Islet of Langerhans (tissue), 1 donor: Measurements from ENCODE around the gene CTNNA3.

ENCODE experiments used
- FAIRE-seq: peaks from one replicate; lab custom pipeline; 2011; peaks lifted over from hg19 to GRCh38; lab: Jason Lieb, UNC

Gene CTNNA3

GRCh38 chr10:67015225-67015624 is 680.8 kb downstream of the CTNNA3 start:
- FAIRE-seq: no peak

DNA sequence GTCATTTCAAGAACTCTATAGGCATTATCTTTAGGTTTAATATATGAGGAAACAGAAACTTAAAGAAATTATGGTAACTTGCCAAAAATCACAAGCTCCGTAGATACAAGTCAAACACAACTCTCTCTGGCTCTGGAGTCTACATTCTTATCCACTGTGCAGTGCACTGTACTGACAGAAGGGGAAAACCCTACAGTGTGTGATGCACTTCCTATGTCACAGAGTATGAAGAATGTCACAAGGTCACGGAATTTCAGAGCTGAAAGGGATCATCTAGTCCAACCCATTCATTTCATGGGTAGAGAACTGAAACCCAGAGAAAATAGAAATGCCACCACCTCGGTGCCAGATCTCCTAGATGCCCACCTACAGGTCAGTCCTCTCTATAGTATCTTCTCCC is 684.0 kb downstream of the CTNNA3 start:
- no peak for FAIRE-seq

DNA sequence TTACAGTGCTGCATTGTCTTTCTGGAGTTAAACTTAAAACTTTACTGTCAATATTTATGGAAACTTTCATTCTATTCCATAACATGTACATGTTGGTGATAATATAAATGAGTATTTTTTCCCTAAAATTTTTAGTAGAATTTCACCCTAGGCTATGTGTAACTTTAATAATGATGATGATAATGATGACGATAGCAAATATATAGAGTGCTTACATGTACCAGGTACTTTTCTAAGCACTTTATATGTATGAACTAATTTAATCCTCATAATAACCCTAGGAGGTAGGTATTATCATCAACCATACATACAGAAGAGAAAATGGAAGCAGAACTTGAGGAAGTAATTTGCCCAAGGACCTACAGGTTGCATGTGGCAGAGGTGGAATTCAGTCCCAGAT is 684.5 kb downstream of the CTNNA3 start:
- FAIRE-seq: no peak

DNA sequence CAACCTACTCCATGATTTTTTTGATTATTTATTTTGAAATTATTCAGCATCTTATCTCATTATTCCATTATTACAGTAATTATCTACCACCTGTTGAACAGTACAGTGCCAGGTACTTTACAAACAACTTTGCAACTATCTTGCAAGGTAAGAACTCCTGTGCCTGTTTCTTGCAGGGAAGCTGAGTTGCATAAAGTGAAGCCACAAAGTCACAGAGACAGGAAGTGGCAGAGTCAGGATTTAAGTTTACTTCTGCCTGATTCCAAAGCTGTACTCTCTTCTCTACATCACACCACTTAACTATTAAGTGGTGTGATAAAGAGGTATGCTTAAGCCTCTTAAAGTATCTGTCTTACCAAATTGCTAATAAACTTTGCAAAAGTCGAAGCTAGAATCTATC is 690.0 kb downstream of the CTNNA3 start:
- no peak for FAIRE-seq

- FAIRE-seq: no peak
These were observed 691.3 kb downstream of the CTNNA3 start for GRCh38 chr10:67004690-67005089.

GRCh38 chr10:66999762-67000545 is 696.0 kb downstream of the CTNNA3 start:
- peak; percentile 30 for FAIRE-seq

GRCh38 chr10:66996996-66997395 is 699.0 kb downstream of the CTNNA3 start:
- FAIRE-seq: no peak

DNA sequence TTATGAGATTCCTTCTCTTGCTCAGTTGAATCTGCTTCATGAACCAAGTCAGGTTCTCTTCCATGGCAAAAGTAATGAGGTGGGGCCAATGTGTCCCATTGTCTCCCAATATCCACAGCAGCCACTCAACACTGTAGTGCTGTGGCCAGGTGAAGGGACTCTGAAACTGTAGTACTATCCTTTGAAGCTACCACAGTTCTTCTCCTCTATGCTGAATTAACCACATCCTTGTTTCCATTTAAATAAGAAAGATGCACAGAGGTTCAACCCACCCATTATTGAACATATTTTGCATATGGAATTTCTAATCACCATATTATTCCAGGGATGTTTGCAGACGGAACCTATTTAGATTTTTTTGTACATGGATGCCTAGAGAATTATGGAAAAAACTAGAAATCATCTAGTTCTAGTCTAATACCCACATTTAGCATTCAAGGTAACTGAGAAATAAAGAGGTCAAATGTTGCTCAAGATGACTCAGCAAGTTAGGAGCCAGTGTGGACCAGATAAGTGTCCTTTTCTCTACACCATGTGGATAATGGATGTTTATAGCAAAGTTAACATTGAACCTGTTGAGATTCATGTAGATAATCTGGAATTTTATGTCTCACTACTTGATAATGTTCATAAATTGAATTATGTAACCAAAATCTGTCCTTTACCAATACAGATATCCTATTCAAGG is 705.7 kb downstream of the CTNNA3 start:
- no peak for FAIRE-seq

DNA sequence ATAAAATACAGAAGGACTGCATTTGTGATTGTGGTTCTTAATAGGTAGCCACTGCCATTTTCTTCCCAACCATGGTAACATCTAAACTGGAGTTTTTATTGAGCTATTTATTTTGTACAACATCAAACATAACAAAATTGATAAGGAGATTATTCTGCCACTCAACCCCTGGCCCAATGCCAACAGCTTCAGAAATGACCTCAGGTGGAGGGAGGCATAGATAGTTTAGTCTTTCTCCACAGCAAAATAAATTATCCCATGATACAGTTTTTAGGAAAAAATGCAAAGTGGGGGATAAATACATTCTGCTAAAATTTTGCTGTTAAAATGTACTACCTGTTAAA is 712.5 kb downstream of the CTNNA3 start:
- FAIRE-seq: peak; percentile 51

DNA sequence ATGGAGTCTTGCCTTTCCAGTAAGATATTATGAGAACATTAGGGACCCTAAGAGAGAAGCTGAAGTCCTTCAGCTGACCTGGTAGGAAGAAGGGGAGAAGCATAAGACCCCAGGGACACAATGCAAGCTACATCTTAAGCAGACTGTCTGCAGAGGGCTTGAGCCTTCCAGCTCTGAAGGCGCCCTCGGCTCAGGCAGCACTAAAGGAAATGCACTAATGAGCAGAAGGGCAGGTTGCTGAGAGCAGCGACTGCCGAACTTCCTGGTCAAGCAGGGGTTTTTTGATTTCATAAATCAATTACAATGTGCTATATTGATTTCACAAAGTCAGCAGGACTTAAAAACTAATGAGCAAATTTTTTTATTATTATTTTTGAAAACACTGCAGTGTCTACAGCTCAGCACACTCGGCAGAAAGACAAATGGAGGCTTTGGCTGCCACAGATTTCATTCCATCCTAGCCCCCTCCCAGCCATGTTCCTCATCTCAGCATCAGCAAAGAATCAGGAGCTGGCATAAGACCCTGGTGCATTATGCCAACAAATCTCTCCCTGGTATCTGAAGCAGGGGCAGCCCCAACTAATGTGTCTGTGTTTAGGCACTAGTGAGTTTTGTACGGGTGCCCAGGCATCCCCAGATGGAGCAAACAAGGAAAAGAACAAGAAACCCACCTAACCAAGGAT is 713.1 kb downstream of the CTNNA3 start:
- FAIRE-seq: no peak

DNA sequence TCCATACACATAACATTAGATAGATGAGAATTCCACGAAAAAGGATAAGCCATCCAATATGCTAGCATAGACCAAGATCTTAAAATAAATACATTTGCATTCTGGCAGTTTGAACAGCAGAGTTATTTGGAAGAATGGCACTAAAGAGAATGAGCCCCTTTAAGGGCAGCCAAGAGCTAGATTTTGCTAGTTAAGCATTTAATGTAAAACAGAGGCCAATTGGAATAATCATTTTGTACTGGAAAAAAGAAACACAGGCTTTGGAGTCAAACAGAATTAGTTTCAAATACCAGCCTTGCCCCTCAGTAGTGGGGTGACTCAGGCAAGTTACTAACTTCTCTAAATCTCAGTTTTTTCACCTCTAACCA is 714.0 kb downstream of the CTNNA3 start:
- no peak for FAIRE-seq

- FAIRE-seq: no peak
These were observed 714.5 kb downstream of the CTNNA3 start for GRCh38 chr10:66981361-66982052.

DNA sequence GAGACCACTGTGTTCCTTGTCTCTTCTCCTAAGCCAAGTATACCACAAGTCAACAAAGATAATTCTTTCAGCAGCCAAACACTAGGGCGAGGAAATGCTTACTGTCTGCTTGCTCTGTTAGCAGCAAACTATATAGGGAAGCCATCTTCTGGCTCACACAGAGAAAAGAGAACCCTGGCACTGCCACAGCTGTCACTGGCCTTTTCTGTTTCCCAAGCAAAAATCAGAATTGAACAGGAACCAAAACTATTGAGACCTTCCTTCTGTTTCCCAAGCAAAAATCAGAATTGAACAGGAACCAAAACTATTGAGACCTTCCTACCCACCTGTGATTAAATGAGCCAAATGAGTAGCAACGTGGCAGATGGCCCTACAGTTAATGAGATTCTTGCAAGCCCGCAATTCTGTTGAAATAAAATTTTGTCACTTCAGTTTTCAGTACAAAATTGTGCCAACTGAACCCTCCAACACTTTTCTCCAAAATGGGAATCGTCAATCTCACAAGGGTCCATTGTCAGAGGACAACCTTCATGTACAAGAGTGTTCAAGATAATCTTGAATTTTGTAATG is 715.7 kb downstream of the CTNNA3 start:
- peak; percentile 58 for FAIRE-seq

GRCh38 chr10:66964946-66965345 is 731.0 kb downstream of the CTNNA3 start:
- FAIRE-seq: no peak

DNA sequence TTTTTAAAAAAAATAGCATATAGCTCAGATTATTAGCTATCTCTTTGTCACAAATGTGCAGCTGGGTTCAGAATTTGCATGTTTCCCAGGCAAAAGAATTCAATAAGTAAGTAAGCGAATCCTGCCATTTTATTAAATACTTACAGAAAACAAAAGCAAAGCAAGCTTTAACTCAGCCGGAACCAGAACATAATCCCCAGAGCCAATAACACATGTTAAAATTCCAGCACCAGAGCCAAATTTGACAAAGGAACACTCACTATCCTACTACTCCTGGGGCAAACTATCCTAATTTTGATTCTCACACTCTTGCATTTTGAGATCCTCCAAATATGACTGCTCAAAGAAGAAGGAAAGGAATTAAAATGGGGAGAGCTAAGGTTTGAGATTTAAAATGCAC is 737.5 kb downstream of the CTNNA3 start:
- no peak for FAIRE-seq

GRCh38 chr10:66951896-66952295 is 744.1 kb downstream of the CTNNA3 start:
- FAIRE-seq: no peak

DNA sequence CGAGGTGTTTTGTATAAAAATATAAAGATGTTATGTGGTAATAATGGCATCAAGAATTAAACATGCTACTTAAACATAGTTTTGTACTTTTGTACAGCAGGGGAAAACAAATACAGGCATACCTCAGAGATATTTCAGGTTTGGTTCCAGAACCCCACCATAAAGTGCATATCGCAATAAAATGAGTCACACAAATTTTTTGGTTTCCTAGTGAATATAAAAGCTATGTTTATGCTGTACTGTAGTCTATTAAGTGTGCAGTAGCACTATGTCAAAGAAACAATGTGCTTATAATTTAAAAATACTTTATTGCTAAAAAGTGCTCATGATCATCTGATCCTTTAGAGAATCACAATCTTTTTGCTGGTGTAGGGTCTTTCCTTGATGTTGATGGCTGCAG is 752.4 kb downstream of the CTNNA3 start:
- FAIRE-seq: no peak

GRCh38 chr10:66942407-66942806 is 753.6 kb downstream of the CTNNA3 start:
- FAIRE-seq: no peak

- peak; percentile 27 for FAIRE-seq
These were observed 754.5 kb downstream of the CTNNA3 start for GRCh38 chr10:66941491-66941890.

DNA sequence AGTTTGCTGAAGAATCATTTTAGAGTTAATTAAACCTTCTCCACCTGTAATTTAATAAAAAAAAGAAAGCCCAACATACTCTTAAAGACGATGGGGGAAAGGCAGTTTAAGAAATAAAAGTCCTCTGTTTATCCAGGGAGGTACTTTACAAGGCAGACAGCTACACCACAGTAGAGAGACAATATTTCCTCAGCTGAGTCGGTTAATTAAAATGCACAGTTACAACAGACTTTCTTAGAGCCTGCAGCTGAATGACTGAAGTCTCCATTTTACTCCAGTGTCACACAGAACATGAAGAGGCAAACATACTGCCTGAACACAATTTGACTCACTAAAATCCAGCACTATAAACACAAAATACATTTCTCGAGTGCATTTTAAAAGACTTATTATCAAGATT is 755.0 kb downstream of the CTNNA3 start:
- FAIRE-seq: no peak

DNA sequence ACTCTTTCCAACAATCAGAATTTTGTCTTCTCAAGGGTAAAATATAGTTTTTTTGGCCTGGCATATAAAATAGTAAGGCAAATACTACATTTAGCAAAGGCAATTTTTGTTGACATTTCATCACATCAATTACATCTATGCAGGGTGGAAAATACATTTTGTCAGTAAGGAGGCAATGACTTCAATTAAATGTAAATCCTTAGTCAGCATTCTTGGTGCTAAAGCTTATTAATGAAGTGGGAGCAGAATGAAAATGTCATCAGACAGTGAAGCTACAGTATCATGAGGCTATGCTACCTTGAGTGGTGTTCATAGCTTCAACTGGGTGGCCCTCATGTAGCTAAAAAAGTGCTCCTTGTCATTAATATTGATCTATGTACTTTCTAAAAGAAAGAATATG is 761.3 kb downstream of the CTNNA3 start:
- FAIRE-seq: peak; percentile 30

DNA sequence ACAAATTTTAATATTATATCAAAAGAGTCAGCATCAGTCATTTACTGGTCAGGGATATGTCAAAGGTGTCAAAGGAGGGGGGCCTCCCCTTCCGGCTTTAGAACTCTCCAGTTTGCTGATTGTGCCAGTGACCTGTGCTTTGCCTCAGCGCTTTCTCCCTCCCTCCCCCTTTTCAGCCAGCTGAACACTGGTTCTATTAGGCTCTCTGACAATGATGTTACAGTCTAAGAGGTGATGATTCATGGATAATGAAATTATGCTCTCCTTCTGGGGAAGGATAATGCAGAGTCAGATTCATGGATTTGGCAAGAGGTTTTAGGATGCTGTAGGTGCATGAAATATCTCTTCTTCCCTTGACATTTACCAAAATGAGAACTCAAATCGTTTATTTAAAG is 764.0 kb downstream of the CTNNA3 start:
- FAIRE-seq: peak; percentile 55
